ENCODE data around the gene PDCD6IP. TPM values are rescaled to one million over a fixed set of nuclear protein-coding genes. Genes with fewer than 3 reads are reported as not detected.

The PDCD6IP gene
- total RNA-seq, 1 donor from 2014 or later = 133 TPM

DNA sequence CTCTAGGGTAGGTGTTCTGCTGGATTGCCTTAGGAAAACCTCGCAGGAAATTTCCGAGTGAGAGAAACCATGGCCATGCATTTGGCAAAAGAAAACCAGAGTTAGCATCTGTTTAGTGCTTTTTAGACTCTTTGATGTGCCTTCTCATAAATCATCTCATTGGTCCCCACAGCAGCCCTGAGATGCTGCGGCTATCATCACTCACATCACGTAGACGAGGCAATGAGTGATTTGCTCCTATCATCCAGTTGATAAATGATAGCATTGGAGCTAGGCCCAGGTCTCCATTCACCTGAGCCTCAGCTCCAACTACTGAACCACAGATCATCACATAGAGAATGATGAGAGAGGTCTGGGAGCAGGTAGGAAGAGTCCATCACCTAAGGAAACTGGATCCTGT lies 111.1 kb downstream of the PDCD6IP start:
- no peak for DNase-seq
- no peak for ATAC-seq
- intact Hi-C loops (cut with micrococcal nuclease) = no loop called here

DNA sequence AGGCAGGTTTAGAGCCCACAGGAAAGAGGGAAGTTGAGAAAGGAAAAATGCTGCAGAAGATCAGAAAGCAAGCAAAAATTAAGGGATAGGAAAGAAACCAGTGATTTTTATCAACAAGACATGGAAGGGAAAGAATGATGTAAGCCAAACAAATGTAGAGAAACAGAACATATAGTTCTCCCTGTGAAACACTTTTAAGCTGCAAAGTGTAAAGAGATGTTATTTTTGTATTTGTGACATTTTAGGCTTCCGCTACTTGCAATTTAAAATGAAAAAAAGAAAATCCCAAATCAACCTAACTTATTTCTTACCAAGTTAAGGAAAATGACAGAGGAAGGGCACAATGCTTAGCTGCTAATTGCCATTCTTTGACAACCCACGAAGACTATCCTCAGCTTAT lies 111.6 kb downstream of the PDCD6IP start:
- no peak for DNase-seq
- ATAC-seq = no peak
- intact Hi-C loops (cut with micrococcal nuclease) = no loop called here

DNA sequence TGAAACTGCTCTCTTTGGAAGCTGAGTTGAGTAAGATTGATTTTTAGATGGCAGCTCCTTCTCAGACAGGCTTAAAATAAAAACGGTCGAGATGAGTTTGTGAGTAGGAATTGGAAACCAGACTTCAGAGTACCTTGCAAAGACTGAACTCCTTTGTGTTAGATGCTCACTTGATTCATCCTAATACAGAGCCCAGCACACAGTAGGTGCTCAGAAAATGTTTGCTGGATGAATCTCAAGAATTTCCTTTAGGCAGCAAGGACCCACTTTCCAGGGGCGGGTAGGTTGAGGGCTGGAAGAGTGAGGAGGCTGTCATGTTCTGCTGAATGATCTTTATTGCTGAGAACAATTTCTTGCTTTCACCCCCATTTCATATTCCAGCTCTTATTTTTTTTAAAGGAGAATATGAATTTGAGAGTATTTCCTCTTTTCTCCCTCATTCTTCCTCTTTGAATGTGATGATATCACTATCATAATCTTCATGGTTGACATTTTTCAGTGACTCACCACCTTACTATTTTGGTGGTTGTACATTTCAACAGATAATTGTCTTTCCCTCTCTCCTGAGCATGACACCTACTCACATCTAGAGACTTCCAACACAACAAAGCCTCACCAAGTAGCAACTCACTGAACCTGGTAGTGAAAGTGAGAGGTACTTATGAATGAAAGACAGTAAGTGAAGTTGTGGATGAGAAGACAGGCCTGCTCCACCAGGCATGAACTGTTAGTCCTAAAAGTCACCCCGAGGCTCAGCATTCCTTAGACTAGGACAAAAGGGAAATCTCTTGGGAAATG lies 113.3 kb downstream of the PDCD6IP start:
- no peak for ATAC-seq
- DNase-seq = no peak
- intact Hi-C loops (cut with micrococcal nuclease) = no loop called here

DNA sequence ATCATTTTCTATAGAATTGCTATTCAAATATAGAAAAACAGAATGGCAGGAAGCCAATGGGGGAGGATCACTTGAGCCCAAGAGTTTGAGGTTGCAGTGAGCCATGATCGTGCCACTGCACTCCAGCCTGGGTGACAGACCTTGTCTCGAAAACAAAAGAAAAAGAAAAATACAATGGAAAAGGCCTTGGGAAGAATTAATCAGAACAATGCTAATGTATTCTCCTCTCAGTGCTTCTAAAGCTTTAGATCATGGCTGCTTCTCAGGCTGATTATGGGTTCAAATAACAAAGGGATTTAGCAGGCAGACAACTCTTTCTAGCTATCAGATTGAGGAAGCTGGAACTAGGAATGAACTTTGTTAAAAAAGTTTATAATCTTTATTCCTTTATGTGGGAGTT lies 115.8 kb downstream of the PDCD6IP start:
- no peak for ATAC-seq
- DNase-seq = no peak
- intact Hi-C loops (cut with micrococcal nuclease) = no loop called here

DNA sequence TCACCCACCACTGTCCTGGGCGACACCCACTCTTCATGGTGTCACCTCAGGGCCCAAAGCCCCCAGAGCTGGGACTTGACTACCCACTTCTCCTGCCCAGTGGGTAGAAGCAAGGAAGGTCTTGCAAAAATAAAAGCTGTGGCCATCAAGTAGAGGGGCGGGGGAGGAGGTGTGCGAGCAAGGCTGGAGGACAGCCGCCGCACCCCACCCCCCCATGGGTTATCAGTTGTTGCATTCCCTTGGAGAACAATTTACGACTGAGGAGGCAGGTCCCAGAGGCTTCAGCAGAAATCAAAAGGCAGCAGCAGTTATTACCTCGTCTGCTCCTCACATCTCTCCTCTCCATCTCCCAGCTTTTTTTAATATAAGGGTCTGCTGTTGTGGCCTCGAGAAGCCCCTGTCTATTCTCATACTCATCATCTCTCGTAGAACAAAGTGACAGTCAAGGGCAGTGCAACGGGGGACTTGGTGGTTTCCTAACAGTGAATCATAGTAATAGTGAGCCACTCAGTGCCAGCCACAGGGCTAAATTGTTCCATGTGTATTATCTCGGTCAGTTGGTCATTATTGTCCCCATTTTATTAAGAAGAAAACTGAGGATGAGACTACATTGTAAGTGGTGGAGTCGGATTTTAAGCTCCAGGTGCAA lies 116.4 kb downstream of the PDCD6IP start:
- DNase-seq (no peak), ATAC-seq (no peak)
- intact Hi-C loops (cut with micrococcal nuclease) = no loop called here

DNA sequence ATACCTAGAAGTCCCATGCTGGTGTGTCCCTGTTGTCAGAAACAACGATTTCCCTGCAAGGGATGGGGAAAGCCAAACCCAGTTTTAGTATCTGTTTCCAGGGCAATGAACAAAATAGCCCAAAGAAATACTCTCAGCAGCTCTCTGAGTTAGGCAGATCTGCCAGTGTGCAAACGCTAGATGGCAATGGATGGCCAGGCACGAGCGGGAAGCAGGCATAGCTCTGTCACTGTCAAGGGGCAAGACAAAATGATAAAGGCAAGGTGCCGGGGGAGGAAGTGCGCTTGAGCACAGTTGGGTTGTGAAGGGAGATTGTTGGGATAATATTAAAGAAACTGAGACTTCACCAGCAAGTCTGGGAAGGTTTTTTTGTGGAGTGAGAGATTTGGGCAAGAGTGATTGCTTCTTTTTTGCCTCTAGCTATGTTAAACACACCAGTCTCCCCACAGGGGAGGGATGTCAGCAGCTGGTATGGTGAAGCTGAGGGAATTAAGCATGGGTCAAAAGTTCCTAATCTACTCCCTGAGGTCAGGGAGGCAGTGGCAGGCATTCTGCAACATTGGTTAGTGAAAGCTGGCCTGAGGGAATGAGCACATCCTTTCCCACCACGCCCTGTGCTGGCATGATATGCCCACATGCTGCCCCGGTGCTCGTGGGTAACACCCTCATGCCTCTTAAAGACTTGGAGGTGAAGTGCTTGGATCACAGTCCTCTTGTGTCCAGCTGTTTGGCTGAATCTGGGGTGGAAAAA lies 117.5 kb downstream of the PDCD6IP start:
- DNase-seq (no peak), ATAC-seq (peak; percentile 62)
- intact Hi-C loops (cut with micrococcal nuclease) = no loop called here

DNA sequence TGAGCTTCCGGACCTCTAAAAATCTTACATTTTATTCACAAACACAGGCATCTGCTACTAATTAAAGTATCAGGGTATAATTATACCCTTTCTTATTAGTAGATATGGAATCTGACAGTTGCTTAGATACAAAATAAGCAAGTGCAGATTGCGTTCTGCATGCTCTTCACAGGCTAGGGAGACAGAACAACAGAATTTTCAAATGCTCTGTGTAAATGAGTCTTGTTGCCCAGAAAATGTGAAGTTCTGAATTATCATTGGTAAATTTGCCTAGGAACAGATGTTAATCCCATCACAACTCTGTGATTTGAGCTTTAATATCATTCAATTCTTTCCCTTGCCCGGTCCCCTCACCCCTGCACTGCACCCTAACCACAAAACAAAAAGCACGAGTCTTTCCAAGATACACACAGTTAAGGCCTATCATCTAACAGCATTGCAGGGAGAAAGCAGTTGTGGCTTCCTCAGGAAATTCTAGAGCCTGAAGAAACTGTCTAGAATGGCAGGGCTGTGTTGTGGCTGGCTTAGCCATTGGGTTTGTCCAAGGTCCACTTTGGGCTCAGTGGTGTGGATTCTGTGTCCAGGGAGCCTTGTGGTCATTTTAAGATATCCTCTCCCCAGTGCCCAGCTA lies 119.8 kb downstream of the PDCD6IP start:
- no peak for ATAC-seq
- no peak for DNase-seq
- intact Hi-C loops (cut with micrococcal nuclease) = no loop called here

Other genes with a start within 250 kb of the PDCD6IP start
- 88.1 TPM for gene CLASP2, start 80.4 kb upstream of the PDCD6IP start, total RNA-seq

Data from left ventricle myocardium superior (tissue), 1 donor.